Activated CD8-positive, alpha-beta memory T cell treated with anti-CD3 and anti-CD28 coated beads, Interleukin-2, amount 50 U/mL, for 1 hour (primary cell): ENCODE results near the gene ATP2B1.

ENCODE experiments used
- DNase-seq: peaks from one replicate; pipeline ENCODE4 v3.0.0-alpha.2; 2020; ENCODE audit errors: extremely low read depth

The ATP2B1 gene

DNA sequence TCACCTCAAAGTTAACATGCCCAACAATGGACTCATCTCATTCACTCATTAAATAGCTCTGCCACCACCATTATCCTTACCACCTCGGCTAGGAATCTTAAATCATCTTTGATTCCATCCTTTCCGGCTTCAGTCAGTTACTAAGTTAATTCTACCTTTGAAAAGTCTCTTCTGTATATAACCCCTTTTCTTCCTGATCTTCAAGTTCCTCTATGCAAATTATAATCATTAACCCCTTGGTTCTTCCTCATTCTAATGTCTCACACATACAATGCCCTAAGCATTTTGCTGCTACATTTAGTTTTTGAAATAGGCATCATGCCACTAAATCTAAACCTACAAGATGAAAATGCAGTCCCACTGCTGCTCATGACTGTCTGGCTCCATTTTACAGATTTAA is 51.6 kb downstream of the ATP2B1 start:
- DNase-seq, result no peak

DNA sequence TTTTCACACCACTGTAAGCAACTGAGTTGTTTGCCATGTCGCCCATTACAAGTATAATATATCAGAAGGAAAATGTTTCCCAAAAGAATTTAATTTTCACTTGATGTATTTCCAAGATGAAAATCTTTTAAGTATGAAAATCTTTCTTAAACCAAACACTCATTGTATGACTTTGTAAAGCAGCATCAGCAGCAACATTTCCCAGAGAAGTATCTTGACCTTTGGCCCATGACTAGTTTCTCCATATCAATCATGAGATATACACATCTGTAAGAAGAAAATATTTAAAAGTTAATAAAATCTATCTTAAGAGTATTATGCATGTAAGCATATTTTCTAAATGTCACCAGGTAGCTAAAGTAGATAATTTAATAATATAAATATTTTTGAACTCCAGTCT is 52.8 kb downstream of the ATP2B1 start:
- no peak for DNase-seq

DNA sequence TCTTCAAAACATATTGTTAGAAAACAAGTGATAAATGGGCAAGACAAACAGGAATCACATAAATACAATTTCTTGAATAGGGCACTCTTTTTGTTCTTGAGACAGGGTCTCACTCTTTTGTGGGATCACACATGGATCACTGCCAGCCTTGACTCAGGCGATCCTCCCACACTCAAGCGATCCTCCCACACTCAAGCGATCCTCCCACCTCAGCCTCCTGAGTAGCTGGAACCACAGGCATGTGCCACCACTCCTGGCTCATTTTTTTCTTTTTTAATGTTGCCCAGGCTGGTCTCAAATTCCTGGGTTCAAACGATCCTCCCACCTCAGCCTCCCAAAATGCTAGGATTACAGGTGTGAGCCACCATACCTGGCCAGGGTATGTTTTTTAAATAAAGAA is 57.4 kb downstream of the ATP2B1 start:
- no peak for DNase-seq

DNA sequence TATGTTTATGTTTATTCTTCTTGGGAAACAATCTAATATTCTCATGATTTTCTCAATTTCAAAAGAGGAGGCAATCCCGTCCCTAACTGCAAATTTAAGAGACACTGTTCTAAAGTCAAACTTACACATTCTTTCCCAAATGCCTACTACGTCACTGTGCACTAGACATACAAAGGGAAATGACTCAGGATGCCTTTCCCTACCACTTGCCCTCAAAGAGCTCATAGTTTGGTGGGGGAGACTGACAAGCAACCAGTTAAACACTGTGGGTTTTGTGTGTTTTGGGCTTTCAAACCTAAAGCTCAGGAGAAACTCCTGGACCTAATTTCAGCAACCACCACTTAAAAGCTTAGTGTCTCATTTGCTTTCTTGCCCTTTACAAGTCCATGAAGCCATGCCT is 58.4 kb downstream of the ATP2B1 start:
- no peak for DNase-seq

DNA sequence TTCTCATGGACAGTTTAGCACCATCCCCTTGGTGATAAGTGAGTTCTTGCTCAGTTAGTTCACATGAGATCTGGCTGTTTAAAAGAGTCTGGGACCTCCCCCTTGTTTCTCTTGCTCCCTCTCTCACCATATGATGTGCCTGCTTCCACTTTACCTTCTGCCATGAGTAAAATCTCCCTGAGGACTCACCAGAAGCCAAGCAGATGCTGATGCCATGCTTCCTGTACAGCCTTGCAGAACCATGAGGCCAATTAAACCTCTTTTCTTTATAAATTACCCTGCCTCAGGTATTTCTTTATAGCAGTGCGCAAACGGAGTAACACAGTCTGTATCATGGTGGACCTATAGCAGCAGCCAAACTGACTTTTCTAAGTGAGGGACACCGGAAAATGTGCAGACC is 58.8 kb downstream of the ATP2B1 start:
- DNase-seq, result no peak

DNA sequence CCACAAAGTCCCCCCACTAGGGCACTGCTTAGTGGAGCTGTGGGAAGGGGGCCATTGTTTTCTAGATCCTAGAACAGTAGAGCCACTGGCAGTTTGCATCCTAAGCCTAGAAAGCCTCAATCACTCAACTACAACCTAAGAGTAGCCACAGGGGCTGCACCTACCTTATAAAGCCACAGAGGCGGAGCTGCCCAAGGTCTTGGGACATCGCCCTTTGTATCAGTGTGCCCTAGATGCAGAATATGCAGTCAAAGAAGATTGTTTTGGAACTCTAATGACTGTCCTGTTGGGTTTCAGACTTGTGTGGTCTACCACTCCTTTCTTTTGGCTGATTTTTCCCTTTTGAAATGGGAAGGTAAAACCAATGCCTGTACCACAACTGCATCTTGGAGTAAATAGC is 59.5 kb downstream of the ATP2B1 start:
- no peak for DNase-seq

DNA sequence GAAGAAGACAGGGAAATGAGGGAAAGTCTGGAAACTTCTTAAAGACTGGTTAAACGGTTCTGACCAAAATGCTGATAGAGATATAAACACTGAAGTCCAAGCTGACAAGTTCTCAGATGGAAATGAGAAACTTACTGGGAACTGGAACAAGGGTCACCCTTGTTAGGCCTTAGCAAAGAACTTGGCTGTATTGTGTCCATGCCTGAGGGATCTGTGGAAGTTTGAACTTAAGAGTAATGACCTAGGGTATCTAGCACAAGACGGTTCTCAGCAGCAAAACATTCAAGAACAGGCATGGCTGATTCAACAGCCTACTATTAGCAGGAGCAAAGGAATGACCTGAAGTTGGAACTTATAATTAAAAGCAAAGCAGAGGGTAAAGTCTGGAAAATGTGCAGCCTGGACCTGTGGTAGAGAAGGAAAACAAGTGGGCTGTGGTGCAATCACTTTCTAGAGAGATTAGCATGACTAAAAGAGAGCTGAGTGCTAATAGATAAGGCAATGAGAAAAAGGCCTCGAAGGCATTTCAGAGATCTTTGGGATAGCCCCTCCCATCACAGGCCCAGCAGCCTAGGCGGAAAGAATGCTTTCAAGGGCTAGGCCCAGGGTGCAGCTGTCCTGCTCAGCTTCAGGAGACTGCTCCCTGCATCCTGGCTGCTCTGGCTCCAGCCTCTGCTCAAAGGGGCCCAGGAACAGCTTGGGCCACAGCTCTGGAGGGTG is 60.3 kb downstream of the ATP2B1 start:
- no peak for DNase-seq

DNA sequence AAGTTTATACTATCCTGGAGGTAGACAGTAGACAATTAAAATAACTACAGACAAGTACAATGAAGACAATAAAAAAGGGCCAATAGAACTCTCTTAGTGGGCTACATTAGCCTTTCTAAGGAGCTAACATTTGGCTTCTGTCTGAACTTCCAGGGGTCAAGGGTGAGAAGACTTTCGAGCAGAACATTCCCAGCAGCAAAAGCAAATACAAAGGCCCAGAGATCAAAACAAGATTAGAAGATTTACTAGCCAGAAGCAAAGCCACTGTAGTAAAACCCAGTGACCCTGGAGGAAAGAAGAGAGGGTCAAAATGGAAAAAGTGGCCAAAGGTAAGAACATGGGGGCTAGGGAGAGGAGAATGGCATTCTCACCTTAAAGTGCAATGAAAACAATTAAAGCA is 63.2 kb downstream of the ATP2B1 start:
- DNase-seq, result no peak

DNA sequence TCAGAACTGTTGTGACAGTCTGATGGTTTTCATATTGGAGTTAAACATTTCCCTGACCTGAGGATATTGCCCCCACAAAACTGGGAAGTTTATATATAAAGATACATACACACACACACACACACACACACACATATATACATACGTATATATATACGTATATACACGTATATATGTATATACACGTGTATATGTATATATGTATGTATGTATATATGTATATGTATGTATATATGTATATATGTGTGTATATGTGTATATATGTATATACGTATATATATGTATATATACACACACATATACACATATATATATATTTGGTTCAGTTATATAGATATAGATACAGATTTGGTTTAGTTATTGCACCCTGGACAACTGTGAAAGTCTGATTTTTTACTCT is 65.7 kb downstream of the ATP2B1 start:
- no peak for DNase-seq

DNA sequence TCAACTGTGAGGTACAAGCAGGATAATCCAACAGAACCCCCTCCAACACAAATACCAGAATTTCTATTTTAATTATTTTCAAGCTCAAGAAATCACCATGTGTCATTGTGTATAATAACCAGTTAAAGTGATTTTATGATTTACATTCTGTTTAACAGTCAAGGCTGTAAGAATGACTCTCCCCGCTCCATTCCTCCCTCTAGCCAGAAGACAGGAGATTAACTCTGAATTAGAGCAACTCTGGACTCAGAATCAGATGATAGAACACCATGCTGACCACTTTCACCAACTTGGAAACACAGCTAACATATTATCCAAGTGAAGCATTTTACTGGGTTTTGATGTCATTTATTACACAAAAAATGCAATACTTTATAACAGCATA is 71.9 kb downstream of the ATP2B1 start:
- no peak for DNase-seq

DNA sequence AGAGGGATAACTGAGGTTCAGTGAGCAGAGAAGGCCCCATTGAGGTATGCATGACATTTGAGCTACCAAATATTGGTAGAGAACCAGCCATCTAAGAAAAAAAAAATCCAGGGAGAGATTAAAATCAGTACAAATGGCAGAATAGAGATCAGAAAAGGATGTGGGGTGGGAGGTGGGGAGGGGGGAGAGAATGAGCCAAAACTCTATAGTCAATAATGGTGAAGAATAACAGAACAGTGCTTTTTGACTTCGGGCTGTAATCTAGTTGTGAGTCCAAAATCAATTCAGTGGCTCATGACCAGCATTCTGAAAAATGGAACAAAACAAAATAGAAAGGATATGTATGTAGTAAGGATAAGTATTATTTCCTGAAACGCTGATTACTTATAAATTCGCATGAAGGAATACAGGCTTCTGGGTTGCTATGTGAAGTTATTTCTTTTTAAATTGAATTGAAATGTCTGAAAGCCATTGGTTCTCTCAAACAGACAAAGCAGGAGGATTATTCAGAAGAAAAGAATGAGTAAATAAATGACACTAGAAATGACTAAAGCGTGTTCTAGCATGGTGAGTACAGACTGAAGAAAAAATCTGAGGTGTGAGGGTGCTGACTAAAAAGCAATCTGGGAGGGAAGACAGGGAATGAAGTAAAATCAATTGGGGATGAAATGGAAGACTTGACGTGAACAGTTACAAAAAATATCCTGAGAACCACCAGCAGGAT is 72.4 kb downstream of the ATP2B1 start:
- no peak for DNase-seq

DNA sequence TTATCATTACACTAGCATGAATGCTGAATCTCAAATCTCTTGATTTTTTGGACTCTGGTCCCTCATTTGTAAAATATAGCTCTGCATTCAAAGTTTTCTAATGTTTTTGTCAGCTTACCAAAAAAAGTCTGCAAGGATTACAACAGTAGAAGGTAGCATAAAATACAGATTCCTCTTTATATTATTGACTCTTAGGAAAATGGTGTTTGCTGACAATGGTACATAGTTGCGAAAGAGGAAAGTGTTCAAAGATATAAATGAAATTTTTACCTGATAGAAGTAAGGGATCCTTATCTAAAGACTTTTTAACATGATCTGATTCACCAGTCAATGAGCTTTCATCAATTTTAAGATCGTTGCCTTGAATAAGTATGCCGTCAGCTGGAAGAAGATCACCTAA is 74.1 kb downstream of the ATP2B1 start:
- no peak for DNase-seq

DNA sequence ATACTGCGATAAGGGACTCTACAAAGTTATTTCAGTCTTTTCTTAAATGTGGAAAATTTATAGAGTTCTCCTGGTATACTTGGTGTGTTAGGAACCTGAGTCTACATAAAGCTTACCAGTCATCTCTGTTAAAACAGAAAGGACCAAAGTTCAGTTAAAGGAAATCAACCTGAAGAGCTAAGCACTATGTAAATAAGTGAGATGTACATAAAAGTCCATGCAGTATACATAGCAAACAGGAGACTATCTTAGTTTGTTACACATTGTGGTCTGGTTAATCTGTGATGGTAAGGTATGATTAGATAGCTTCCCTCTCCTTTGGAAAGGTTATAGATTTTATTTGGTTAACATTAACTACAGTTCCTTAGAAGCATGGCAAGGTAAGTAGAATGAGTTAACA is 75.9 kb downstream of the ATP2B1 start:
- DNase-seq, result no peak

DNA sequence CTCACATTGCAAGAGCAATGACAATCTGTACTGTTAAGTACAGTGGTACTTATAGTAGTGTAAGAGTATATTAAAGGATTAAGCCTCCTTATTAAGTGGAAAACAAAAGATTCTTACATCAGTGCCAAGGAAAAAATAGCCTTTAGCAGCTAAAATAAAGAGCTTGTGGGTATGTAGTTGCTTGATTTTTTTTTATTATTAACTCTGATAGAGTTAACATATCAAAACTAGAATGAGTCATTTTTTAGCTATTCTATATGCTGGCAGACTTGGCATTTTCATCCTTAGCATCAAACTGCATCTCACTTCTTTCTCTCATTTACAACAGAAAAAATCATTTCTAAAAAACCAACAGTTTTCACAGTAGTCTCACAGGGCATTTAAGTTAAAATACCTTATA is 86.5 kb downstream of the ATP2B1 start:
- DNase-seq, result no peak

DNA sequence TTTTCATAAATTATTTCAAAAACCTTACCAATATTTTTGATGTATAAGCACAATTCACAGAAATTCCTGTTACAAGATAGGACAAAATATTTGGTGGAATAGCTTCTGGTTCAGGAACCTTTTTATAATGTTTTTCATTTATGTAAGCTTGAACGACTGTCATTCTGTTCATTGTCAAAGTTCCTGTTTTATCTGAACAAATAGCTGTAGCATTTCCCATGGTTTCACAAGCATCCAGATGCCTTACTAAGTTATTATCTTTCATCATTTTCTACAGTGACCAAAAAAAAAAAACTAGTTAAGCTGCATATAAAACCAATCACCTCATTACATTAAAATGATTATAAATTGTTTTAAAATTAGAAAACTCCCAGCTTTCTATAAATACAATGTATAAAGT is 87.1 kb downstream of the ATP2B1 start:
- no peak for DNase-seq

DNA sequence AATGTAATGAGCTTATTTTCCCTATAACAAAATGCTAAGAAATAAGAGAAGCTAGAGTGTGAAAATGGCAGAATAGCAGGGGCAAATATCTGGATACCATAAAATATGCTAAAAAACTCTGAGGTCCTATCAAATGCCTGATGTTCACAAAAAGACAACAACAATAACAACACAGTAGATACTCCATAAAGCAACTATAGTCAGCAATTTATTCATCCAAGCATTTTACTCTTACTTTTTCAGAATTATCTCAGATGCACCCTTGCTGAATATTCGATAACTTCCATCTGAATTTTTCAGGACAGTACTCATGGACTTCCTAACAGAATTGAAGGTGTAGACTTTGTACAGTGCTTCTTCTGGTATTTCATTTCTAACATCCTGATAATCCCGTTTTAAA is 88.9 kb downstream of the ATP2B1 start:
- no peak for DNase-seq

DNA sequence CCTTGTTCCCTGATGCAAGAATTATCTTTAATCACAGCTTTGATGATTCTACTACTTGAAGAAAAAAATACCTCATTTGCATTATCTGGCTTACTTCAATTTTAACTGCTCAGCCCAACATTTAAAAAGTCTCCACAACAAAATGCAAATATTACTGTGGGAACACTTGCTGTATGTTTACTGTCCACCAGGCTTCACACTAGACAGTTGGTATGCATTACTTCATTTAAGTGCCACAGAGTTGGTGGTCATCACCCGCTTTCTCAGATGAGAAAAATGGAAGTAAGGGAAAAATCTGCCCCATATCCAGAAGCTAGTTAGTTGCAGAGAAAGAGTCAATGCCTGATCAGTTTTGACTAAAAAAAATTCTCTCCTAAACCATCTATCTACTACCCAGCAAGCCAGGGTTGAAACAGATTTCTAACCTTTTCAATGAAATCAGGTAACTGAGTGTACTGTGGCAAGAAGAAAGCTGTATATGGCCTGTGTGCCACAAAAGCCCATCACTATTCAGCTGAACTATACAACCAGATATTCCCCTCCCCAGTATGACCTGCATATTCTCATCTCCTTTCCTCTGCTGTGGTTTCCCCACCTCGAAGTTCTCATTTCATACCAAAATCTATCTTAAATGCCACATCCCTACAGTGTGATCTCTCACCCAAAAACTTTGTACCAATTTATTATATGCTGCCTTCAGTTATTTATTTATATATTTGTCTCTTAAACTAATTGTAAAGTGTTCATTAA is 90.3 kb downstream of the ATP2B1 start:
- DNase-seq, result no peak

DNA sequence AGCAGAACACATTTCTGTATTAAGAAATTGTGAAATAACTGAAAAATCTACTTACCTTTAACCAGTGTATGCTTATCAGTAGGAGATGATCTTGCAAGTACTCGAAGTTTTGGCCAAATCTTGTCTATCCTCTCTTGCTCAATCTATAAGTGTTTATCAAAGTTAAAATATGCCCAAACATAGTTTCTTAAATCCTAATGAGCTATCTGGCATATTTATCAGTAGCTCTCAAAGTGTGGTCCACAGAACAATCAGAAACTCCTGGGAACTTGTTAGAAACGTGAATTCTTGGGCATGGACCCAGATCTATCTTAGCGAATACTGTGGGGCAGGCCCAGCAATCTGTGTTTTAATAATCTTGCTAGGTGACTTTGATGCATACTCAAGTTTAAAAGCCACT is 98.3 kb downstream of the ATP2B1 start:
- no peak for DNase-seq

DNA sequence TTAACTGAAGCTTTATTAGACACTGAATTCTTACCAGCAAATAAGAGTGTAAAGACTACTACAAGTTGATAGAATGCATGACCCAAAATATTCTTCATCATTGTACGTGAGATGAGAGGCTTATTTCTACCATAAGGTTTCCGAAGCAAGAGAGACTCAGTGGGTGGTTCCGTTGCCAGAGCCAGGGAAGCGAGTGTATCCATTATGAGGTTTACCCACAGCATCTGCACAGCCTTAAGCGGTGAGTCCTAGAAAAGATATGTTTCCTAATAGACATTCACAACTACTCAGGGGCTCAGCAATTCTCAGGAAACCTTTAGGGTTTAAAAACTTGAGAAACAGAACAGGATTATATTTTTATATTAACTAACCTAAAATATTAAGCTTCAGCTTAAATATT is 105.0 kb downstream of the ATP2B1 start:
- no peak for DNase-seq

DNA sequence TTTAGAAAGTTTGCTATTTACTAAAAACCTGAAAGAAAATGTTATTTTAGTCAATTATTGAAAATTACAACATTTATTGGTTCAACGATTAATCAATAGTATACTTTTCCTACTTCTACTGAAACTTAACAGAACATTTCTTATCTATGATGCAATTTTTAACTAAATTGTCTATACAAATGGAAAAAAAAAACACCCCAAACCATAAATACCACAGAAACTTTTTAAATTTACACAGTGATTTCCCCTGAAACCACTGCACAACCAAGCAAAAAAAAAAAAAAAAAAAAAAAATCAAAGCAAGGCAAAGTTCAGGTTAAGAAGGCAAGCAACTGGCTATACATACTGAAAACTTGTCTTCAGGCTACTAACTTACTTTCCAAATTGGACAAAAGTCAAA is 110.9 kb downstream of the ATP2B1 start:
- no peak for DNase-seq

DNA sequence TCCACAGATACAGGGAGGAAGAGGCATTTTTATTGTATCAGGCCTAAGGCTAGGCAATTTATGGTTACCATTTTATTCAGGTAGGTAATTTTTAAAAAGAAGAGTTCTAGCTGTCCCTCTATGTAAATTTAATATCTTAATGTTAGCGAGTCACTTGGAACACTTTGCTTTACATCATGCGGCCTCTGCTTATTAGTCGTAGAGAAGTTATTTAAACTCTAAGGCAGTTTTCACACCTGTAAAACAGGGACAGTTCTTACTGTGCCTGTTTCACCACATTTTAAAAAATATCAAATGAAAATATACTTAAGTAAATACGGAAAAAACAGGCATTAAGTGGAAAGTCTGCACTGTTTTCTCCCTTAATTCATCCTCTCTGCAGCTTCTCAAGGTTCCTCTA is 111.4 kb downstream of the ATP2B1 start:
- no peak for DNase-seq

DNA sequence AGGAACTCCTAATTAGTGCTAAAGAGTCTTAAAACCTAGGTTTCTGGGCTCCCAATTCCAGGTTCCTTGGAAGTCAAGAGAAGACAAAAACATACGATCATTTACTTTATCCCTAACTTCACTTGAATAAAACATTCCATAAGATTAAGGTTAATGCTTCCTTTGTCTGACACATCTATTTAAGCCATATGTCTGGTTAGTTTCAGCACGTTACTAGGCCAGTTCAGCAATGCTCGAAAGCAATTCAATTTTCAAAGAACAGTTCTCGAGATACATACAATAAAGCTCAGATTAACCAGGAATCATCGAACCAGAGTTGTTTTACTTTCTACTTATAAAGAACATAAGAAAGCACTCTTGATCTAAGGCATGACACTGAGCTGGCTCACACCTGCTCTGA is 114.8 kb downstream of the ATP2B1 start:
- no peak for DNase-seq

DNA sequence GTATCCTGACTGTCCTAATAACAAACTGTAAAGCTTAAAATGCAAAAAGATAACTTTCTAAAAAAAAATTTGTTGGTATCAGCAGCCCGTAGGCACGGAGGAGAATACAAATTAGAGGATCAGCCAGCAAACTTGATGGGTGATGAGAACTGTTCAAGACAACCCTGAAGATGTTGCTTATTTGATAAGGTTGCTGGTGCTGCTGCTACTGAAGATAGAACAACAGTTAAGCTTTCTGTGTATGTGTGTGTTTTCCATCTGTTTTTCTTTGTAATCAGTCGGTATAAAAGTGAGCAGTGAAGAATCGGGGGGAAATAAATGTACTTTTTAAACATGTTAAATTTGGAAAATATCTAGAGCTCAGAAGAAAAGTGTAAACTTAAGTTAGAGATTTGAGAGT is 115.4 kb downstream of the ATP2B1 start:
- no peak for DNase-seq
